Fibroblast of the aortic adventitia (primary cell): ENCODE data around the gene APBA1. TPM values are rescaled to one million over a fixed set of nuclear protein-coding genes. Genes with fewer than 3 reads are reported as not detected.

Experiments used
- DNase-seq: peaks from one replicate; pipeline ENCODE4 v3.0.0-alpha.2; 2010; ENCODE audit warnings: low read depth
- H3K4me3 ChIP-seq: 2 replicates; pipeline ENCODE4 v1.5.1; 2011; ENCODE audit warnings: low read depth, mild to moderate bottlenecking, control low read depth, low read length, moderate library complexity
- CTCF ChIP-seq: IDR thresholded peaks from 2 replicates; pipeline ENCODE4 v1.5.1; 2011; ENCODE audit warnings: mild to moderate bottlenecking, low read length, control low read depth, inconsistent platforms; ENCODE audit not compliant: insufficient read depth
- total RNA-seq: library from RNA; depleted of rRNA; stranded (reverse); fragments of >200 nt; gene quantifications from 2 replicates; pipeline ENCODE4 v1.2.3, GENCODE V29; 2012; ENCODE audit warnings: low replicate concordance

Gene APBA1
- total RNA-seq, 1 donor = 12.4 TPM

DNA sequence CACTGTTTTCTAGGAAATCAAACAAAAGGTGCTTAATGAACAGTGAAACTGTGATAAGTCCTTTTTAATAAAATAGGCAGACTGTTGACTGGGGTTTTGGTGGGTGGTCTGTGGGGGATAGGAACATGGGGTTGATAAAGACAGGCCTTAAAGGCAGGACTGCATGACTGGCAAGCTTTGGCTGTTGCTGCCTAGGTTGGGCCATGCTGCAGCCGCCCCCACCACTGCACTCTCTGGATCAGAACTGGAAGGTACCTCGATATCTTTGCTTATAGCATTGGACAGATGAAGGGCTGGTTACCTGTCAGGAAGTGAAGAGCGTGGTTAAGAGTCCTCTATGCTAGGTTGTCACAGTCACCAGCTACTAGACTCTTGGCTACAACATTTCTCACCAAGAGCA, 24.4 kb downstream of the APBA1 start:
- TF ChIP-seq CTCF = no peak
- no peak for DNase-seq

GRCh38 chr9:69646810-69647209, 25.4 kb downstream of the APBA1 start:
- DNase-seq = no peak
- TF ChIP-seq CTCF = no peak
- no peak overlapping the region for H3K4me3 ChIP-seq

More for the DNA sequence above, 24.4 kb downstream of the APBA1 start:
- no peak overlapping the region for H3K4me3 ChIP-seq

GRCh38 chr9:69645488-69645887, 26.7 kb downstream of the APBA1 start:
- no peak for DNase-seq
- no peak for TF ChIP-seq CTCF
- H3K4me3 ChIP-seq = no peak overlapping the region

GRCh38 chr9:69643098-69643497, 29.1 kb downstream of the APBA1 start:
- DNase-seq = no peak
- no peak for TF ChIP-seq CTCF
- H3K4me3 ChIP-seq = no peak overlapping the region

- peak; percentile 75 for DNase-seq
- no peak overlapping the region for H3K4me3 ChIP-seq
- no peak for TF ChIP-seq CTCF
Observed at GRCh38 chr9:69637817-69638200, 34.4 kb downstream of the APBA1 start.

DNA sequence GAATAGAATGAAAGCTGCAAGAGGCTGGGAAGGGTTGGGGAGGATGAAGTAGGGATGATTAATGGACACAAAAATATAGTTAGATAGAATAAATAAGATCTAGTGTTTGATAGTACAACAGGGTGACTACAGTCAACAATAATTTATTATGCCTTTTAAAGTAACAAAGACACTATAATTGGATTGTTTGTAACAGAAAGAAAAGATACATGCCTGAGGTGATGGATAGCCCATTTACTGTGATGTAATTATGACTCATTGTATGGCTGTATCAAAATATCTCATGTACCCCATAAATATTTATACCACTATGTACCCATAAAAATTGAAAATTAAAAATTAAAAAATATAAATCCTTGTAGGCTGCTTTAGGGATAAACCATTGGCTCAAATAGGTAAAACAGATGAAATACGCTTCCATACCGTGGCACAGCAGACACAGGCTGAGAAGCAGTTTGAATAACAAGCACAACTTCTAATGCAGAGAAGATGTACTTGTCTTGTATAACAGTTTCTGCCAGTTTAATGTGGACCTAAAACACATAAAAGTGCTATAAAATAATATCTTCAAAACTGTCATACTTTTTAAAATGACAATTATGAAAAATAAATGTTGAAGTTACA, 34.9 kb downstream of the APBA1 start:
- no peak overlapping the region for H3K4me3 ChIP-seq
- DNase-seq = no peak
- no peak for TF ChIP-seq CTCF

DNA sequence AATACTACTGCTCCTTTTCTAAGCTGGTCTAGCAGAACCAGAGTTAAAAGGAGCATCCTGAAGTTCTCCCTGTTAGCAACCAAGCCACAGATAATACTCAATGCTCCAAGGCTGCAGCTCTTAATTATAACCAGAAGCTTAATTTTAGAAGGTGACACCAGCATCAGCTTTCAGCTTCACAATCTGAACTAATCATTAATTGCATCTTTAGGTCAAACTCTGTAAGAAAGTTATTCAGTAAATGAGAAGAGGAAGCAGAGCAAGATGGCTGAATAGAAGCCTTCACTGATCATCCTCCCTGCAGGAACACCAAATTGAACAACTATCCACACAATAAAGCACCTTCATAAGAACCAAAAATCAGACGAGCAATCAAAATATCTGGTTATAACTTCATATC, 38.5 kb downstream of the APBA1 start:
- DNase-seq = no peak
- no peak overlapping the region for H3K4me3 ChIP-seq
- TF ChIP-seq CTCF = no peak
